ENCODE measurements around the gene APELA.

- no peak for TF ChIP-seq CTCF (IDR thresholded peaks at IDR 0.05)
- no peak for TF ChIP-seq POLR2A (IDR thresholded peaks at IDR 0.05)
Observed at GRCh38 chr4:164892018-164892417, 15.0 kb downstream of the APELA start.

Data from testis (tissue), 2 donors.